HS-27A (cell line): ENCODE results near the gene HK3.
"Not testable (repeated sequence)": the region's sequence is repeated elsewhere in the genome, so short reads cannot be mapped to it uniquely, and the experiment has no call there.

ENCODE experiments used
- DNase-seq: peaks from one replicate; pipeline ENCODE4 v3.0.0-alpha.2; 2012; ENCODE audit warnings: low read depth, missing footprints

HK3 gene

GRCh38 chr5:176882567-176882903, 16.6 kb downstream of the HK3 start:
- DNase-seq: no peak

- no peak for DNase-seq
Measured at GRCh38 chr5:176881816-176882566, 17.2 kb downstream of the HK3 start.

GRCh38 chr5:176881021-176881749, 18.0 kb downstream of the HK3 start:
- no peak for DNase-seq

- no peak for DNase-seq
Measured at GRCh38 chr5:176880366-176881020, 18.7 kb downstream of the HK3 start.

GRCh38 chr5:176879663-176880361, 19.3 kb downstream of the HK3 start:
- no peak for DNase-seq

GRCh38 chr5:176878906-176879662, 20.1 kb downstream of the HK3 start:
- no peak for DNase-seq

GRCh38 chr5:176878463-176878862, 20.7 kb downstream of the HK3 start:
- no peak for DNase-seq

GRCh38 chr5:176877793-176878331, 21.3 kb downstream of the HK3 start:
- no peak for DNase-seq

- no peak for DNase-seq
Measured at GRCh38 chr5:176876506-176877431, 22.4 kb downstream of the HK3 start.

- DNase-seq: no peak
Measured at GRCh38 chr5:176875783-176876505, 23.2 kb downstream of the HK3 start.

GRCh38 chr5:176875014-176875550, 24.1 kb downstream of the HK3 start:
- DNase-seq: no peak

- DNase-seq: no peak
Measured at GRCh38 chr5:176874198-176874780, 24.9 kb downstream of the HK3 start.

- no peak for DNase-seq
Measured at GRCh38 chr5:176873541-176874172, 25.5 kb downstream of the HK3 start.

GRCh38 chr5:176873011-176873410, 26.1 kb downstream of the HK3 start:
- not testable (repeated sequence) for DNase-seq

GRCh38 chr5:176872586-176872985, 26.6 kb downstream of the HK3 start:
- not testable (repeated sequence) for DNase-seq

GRCh38 chr5:176870644-176871043, 28.5 kb downstream of the HK3 start:
- not testable (repeated sequence) for DNase-seq

GRCh38 chr5:176870110-176870591, 29.0 kb downstream of the HK3 start:
- peak; percentile 3 for DNase-seq

GRCh38 chr5:176869501-176870109, 29.5 kb downstream of the HK3 start:
- DNase-seq: no peak
